HCT116 (cell line): Measurements from ENCODE around the gene KRTAP10-10. TPM values are rescaled to one million over a fixed set of nuclear protein-coding genes. Genes with fewer than 3 reads are reported as not detected.

Experiments
- ATAC-seq: fragments of 200-7000 bp; cut with Tn5 transposase; 2 replicates; pipeline ENCODE4 v1.9.1; 2020; ENCODE audit warnings: mild to moderate bottlenecking, moderate library complexity
- BruUV-seq: library from RNA; stranded (reverse); fragments of 400-500 nt; replicated peaks from 2 replicates; lab custom pipeline; 2021; lab: Mats Ljungman, UMichigan
- CTCF ChIA-PET: fragments of 300-600 bp; sonication (Branson Sonifier 250); formaldehyde crosslinking; loops from one replicate; lab custom pipeline; 2021; ENCODE audit warnings: antibody characterized with exemption; lab: Charles Lee
- POLR2A ChIA-PET: fragments of 300-600, 350-600 bp; sonication (Branson Sonifier 250); formaldehyde crosslinking; loops from one replicate; lab custom pipeline; 2021; ENCODE audit warnings: antibody characterized with exemption; lab: Charles Lee
- RAD21 ChIA-PET, 2 experiments: fragments of 300-600 bp; sonication (Branson Sonifier 250); formaldehyde crosslinking; loops; one replicate each; lab custom pipeline; 2023; ENCODE audit warnings: low total read pairs in 2 of 2; ENCODE audit not compliant: uncharacterized antibody in 2 of 2, unreplicated experiment in 2 of 2, low non-redundant PET in 1 of 2; lab: Charles Lee
- DNase-seq: peaks from one replicate; pipeline ENCODE4 v3.0.0-alpha.2; 2010; ENCODE audit warnings: low read depth, low spot score
- H2AFZ ChIP-seq: fragments of 200-600 bp; shearing (Covaris generic), sonication (generic); 2 replicates; pipeline ENCODE4 v1.6.1; 2017; ENCODE audit warnings: low read depth, mixed run types, mixed read lengths, antibody characterized with exemption, low read length; ENCODE audit not compliant: poor library complexity, severe bottlenecking
- H3K27ac ChIP-seq: 2 replicates; pipeline ENCODE4 v1.5.1; 2012; ENCODE audit warnings: low read depth, low read length
- H3K27me3 ChIP-seq: fragments of 200-600 bp; sonication (generic); 2 replicates; pipeline ENCODE4 v1.6.1; 2016; ENCODE audit warnings: mixed run types, low read length, mixed read lengths; ENCODE audit not compliant: insufficient read depth
- H3K36me3 ChIP-seq, 2 experiments: fragments of 200-500 bp in 1 of 2; fragments of 200-600 bp in 1 of 2; sonication (Bioruptor generic) in 1 of 2; sonication (generic) in 1 of 2; 2 replicates each; pipeline versions ENCODE4 v1.5.1 to v1.6.1; 2014 to 2016; ENCODE audit warnings: low read length in 2 of 2, inconsistent platforms in 1 of 2, mixed read lengths in 1 of 2, mixed run types in 1 of 2; ENCODE audit not compliant: insufficient read depth in 2 of 2, control insufficient read depth in 1 of 2
- H3K4me1 ChIP-seq, 2 experiments: fragments of 200-600 bp in 1 of 2; sonication (generic) in 1 of 2; 2 replicates each; pipeline versions ENCODE4 v1.5.1 to v1.6.1; 2012 to 2017; ENCODE audit warnings: low read length in 2 of 2, inconsistent platforms in 1 of 2, mild to moderate bottlenecking in 1 of 2, mixed read lengths in 1 of 2, mixed run types in 1 of 2, moderate library complexity in 1 of 2; ENCODE audit not compliant: insufficient read depth in 2 of 2, control insufficient read depth in 1 of 2
- H3K4me2 ChIP-seq: fragments of 200-600 bp; sonication (generic); 2 replicates; pipeline ENCODE4 v1.6.1; 2017; ENCODE audit warnings: mixed run types, low read length, mixed read lengths
- H3K4me3 ChIP-seq, 2 experiments: fragments of 200-600 bp in 1 of 2; sonication (generic) in 1 of 2; replicated peaks in 1 of 2; 2 replicates each; pipeline ENCODE4 v1.5.1; 2011 to 2016; ENCODE audit warnings: low read length in 2 of 2, control low read depth in 1 of 2, low read depth in 1 of 2, mild to moderate bottlenecking in 1 of 2, mixed read lengths in 1 of 2, mixed run types in 1 of 2
- H3K79me2 ChIP-seq: fragments of 200-600 bp; sonication (generic); 2 replicates; pipeline ENCODE4 v1.6.1; 2017; ENCODE audit warnings: mild to moderate bottlenecking, mixed run types, low read length, moderate library complexity, mixed read lengths; ENCODE audit not compliant: insufficient read depth
- H3K9ac ChIP-seq: fragments of 200-600 bp; sonication (generic); 2 replicates; pipeline ENCODE4 v1.6.1; 2016; ENCODE audit warnings: low read length, mixed read lengths
- H3K9me2 ChIP-seq: fragments of 200-600 bp; sonication (generic), shearing (Covaris generic); 2 replicates; pipeline ENCODE4 v1.6.1; 2017; ENCODE audit warnings: mixed run types, mild to moderate bottlenecking, moderate library complexity; ENCODE audit not compliant: insufficient read depth
- H3K9me3 ChIP-seq, 2 experiments: fragments of 200-500 bp in 1 of 2; fragments of 200-600 bp in 1 of 2; sonication (Bioruptor generic) in 1 of 2; sonication (generic) in 1 of 2; 2 replicates each; pipeline ENCODE4 v1.6.1; 2014 to 2017; ENCODE audit warnings: low read length in 2 of 2, mixed read lengths in 2 of 2, inconsistent platforms in 1 of 2, low read depth in 1 of 2, mild to moderate bottlenecking in 1 of 2, mixed run types in 1 of 2, moderate library complexity in 1 of 2; ENCODE audit not compliant: control insufficient read depth in 1 of 2, insufficient read depth in 1 of 2
- H4K20me1 ChIP-seq: fragments of 200-600 bp; sonication (generic), shearing (Covaris generic); 2 replicates; pipeline ENCODE4 v1.6.1; 2017; ENCODE audit warnings: mixed run types, mild to moderate bottlenecking, moderate library complexity; ENCODE audit not compliant: insufficient read depth
- ATF3 ChIP-seq: IDR thresholded peaks from 2 replicates; pipeline ENCODE4 v1.6.1; 2012
- CBX3 ChIP-seq: IDR thresholded peaks from 2 replicates; pipeline ENCODE4 v1.6.1; 2012; ENCODE audit warnings: low read depth
- CEBPB ChIP-seq: IDR thresholded peaks from 2 replicates; pipeline ENCODE4 v1.6.1; 2012; ENCODE audit warnings: low read depth
- CTCF ChIP-seq, 3 experiments: fragments of 200-600 bp in 1 of 3; sonication (generic) in 1 of 3; IDR thresholded peaks in 2 of 3; conservative IDR thresholded peaks in 1 of 3; 2 replicates each; pipeline ENCODE4 v1.5.1; 2012 to 2017; ENCODE audit warnings: low read depth in 2 of 3, low read length in 2 of 3, antibody characterized with exemption in 1 of 3, borderline replicate concordance in 1 of 3, control low read depth in 1 of 3, mild to moderate bottlenecking in 1 of 3, mixed read lengths in 1 of 3, mixed run types in 1 of 3, moderate library complexity in 1 of 3; ENCODE audit not compliant: insufficient read depth in 1 of 3
- EGR1 ChIP-seq: IDR thresholded peaks from 2 replicates; pipeline ENCODE4 v1.6.1; 2012; ENCODE audit warnings: low read depth
- EZH2 ChIP-seq: fragments of 200-600 bp; sonication (generic); IDR thresholded peaks from 2 replicates; pipeline ENCODE4 v1.6.1; 2017; ENCODE audit warnings: antibody characterized with exemption, mixed run types
- EZH2phosphoT487 ChIP-seq: fragments of 200-600 bp; IDR thresholded peaks from 2 replicates; pipeline ENCODE4 v1.6.1; 2018; ENCODE audit warnings: antibody characterized with exemption, borderline replicate concordance
- FOSL1 ChIP-seq: IDR thresholded peaks from 2 replicates; pipeline ENCODE4 v1.6.1; 2012; ENCODE audit warnings: low read depth
- MAX ChIP-seq: IDR thresholded peaks from 2 replicates; pipeline ENCODE4 v1.6.1; 2012
- POLR2AphosphoS5 ChIP-seq: IDR thresholded peaks from 2 replicates; pipeline ENCODE4 v1.6.1; 2011; ENCODE audit warnings: mild to moderate bottlenecking, low read depth, low read length, moderate library complexity
- RAD21 ChIP-seq: IDR thresholded peaks from 2 replicates; pipeline ENCODE4 v1.6.1; 2012; ENCODE audit warnings: low read depth, mild to moderate bottlenecking
- REST ChIP-seq: IDR thresholded peaks from 2 replicates; pipeline ENCODE4 v1.6.1; 2012; ENCODE audit warnings: low read depth
- SIN3A ChIP-seq: IDR thresholded peaks from 2 replicates; pipeline ENCODE4 v1.6.1; 2012; ENCODE audit warnings: low read depth
- SP1 ChIP-seq: IDR thresholded peaks from 2 replicates; pipeline ENCODE4 v1.6.1; 2012; ENCODE audit warnings: low read depth
- SRF ChIP-seq: IDR thresholded peaks from 2 replicates; pipeline ENCODE4 v1.6.1; 2012; ENCODE audit warnings: low read depth
- TCF7L2 ChIP-seq: IDR thresholded peaks from 2 replicates; pipeline ENCODE4 v1.7.0; 2011; ENCODE audit warnings: borderline replicate concordance, inconsistent platforms; ENCODE audit not compliant: insufficient read depth, insufficient read length; ENCODE audit errors: extremely low read depth
- YY1 ChIP-seq: IDR thresholded peaks from 2 replicates; pipeline ENCODE4 v1.6.1; 2011; ENCODE audit warnings: low read length, low read depth, moderate library complexity, mild to moderate bottlenecking; ENCODE audit not compliant: insufficient replicate concordance; ENCODE audit errors: extremely low read depth
- ZBTB33 ChIP-seq: IDR thresholded peaks from 2 replicates; pipeline ENCODE4 v1.6.1; 2011; ENCODE audit warnings: mild to moderate bottlenecking, low read length, moderate library complexity; ENCODE audit not compliant: insufficient replicate concordance; ENCODE audit errors: extremely low read depth
- ZFX ChIP-seq: fragments of 450-650 bp; IDR thresholded peaks from 2 replicates; pipeline ENCODE4 v1.6.1; 2017
- ZNF274 ChIP-seq: fragments of 200-500 bp; sonication (Bioruptor generic); IDR thresholded peaks from 2 replicates; pipeline ENCODE4 v1.6.1; 2014; ENCODE audit warnings: mild to moderate bottlenecking, low read depth, low read length, inconsistent platforms
- intact Hi-C: fragments of 100-400 bp; cut with micrococcal nuclease; formaldehyde crosslinking; loops from 2 replicates; pipeline ENCODE4 v1.10.0; 2022
- total RNA-seq: library from RNA; stranded (reverse); gene quantifications from one replicate; pipeline ENCODE4 v1.2.1, GENCODE V29; 2021; ENCODE audit not compliant: unreplicated experiment

The KRTAP10-10 gene
- total RNA-seq, 1 experiment from 2014 or later = not detected

GRCh38 chr21:44590311-44590721, 46.8 kb upstream of the KRTAP10-10 start:
- Histone ChIP-seq H3K4me3 (no peak overlapping the region), H2AFZ (no peak overlapping the region), H3K36me3 (no peaks in the 10 kb centered on the region), H3K4me1 (no peaks in the 10 kb centered on the region), H3K27ac (no peak overlapping the region), H3K4me2 (no peak overlapping the region), H3K27me3 (peaks cover 11% of the 10 kb centered on the region), H3K9me2 (no peaks in the 10 kb centered on the region), H3K79me2 (no peaks in the 10 kb centered on the region), H3K9me3 (no peaks in the 10 kb centered on the region), H4K20me1 (no peaks in the 10 kb centered on the region), H3K9ac (no peak overlapping the region)
- TF ChIP-seq ZBTB33 (no peak), ZNF274 (no peak), MAX (no peak), CBX3 (no peak), CEBPB (no peak), EZH2phosphoT487 (no peak), SP1 (no peak), SIN3A (no peak), POLR2AphosphoS5 (no peak), CTCF (IDR thresholded peaks at IDR 0.05 in 2 of 3, conservative IDR thresholded peaks at IDR 0.05 in 1 of 3; ENCODE audit: borderline replicate concordance in 1 of 3, insufficient read depth in 1 of 3, low read depth in 2 of 3, low read length in 2 of 3) (no peak), EZH2 (no peak), REST (no peak), YY1 (no peak), ZFX (no peak), SRF (no peak), FOSL1 (no peak), EGR1 (no peak), ATF3 (no peak), TCF7L2 (no peak), RAD21 (no peak)
- ChIA-PET POLR2A (no interaction called here), RAD21 (no interaction called here), CTCF (no interaction called here)
- ATAC-seq (no peak), DNase-seq (no peak)
- BruUV-seq = no TSS peak
- intact Hi-C loops = no loop called here
